Bronchial epithelial cell (primary cell): ENCODE measurements around the gene PLD5. TPM values are rescaled to one million over a fixed set of nuclear protein-coding genes. Genes with fewer than 3 reads are reported as not detected.
A peak's percentile ranks its signal among the peaks of the same experiment; 100 is the strongest.

Source experiments
- DNase-seq: peaks from one replicate; pipeline ENCODE4 v3.0.0-alpha.2; 2010; ENCODE audit warnings: low read depth
- FAIRE-seq: peaks from 2 replicates; lab custom pipeline; 2011; peaks lifted over from hg19 to GRCh38; lab: Jason Lieb, UNC
- H3K27me3 ChIP-seq: 2 replicates; pipeline ENCODE4 v1.5.1; 2011; ENCODE audit warnings: low read length; ENCODE audit not compliant: control insufficient read depth, insufficient read depth
- H3K36me3 ChIP-seq: 2 replicates; pipeline ENCODE4 v1.5.1; 2011; ENCODE audit warnings: low read length; ENCODE audit not compliant: control insufficient read depth, insufficient read depth
- H3K4me3 ChIP-seq: 2 replicates; pipeline ENCODE4 v1.5.1; 2011; ENCODE audit warnings: mild to moderate bottlenecking, low read depth, low read length, control low read depth
- total RNA-seq: library from RNA; depleted of rRNA; stranded (reverse); fragments of >200 nt; gene quantifications from 2 replicates; pipeline ENCODE4 v1.2.1, GENCODE V29; 2014
- TF ChIP-seq, protein P1 (sequence below): IDR thresholded peaks from 2 replicates; pipeline ENCODE4 v1.5.1; 2011; ENCODE audit warnings: mild to moderate bottlenecking, moderate library complexity, low read length, control low read depth, inconsistent platforms; ENCODE audit not compliant: insufficient read depth, severe bottlenecking

PLD5 gene
- total RNA-seq, 1 donor from 2014 or later: under 0.01 TPM

DNA sequence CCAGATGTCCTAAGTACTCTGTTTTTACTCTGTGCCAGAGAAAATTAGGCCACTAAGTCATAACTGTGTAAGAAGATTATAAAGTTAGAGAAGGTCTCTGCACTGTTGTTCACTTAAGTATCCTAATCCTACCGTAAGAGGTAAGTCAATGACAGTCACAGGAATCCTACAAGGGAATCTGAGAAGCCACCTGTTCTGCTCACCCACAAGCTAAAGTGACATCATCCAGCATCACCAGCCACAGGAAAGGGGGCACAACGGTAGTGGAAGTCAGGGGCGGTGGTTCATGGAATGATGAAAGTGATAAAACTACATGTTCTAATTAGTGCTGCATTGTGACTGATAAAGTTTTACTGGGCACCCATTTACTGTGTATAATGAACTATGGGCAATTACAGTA is 92.7 kb downstream of the PLD5 start:
- Histone ChIP-seq H3K36me3 (no peaks in the 10 kb centered on the region), H3K4me3 (no peak overlapping the region), H3K27me3 (no peaks in the 10 kb centered on the region)
- DNase-seq (no peak), FAIRE-seq (no peak)
- TF ChIP-seq, protein P1, sequence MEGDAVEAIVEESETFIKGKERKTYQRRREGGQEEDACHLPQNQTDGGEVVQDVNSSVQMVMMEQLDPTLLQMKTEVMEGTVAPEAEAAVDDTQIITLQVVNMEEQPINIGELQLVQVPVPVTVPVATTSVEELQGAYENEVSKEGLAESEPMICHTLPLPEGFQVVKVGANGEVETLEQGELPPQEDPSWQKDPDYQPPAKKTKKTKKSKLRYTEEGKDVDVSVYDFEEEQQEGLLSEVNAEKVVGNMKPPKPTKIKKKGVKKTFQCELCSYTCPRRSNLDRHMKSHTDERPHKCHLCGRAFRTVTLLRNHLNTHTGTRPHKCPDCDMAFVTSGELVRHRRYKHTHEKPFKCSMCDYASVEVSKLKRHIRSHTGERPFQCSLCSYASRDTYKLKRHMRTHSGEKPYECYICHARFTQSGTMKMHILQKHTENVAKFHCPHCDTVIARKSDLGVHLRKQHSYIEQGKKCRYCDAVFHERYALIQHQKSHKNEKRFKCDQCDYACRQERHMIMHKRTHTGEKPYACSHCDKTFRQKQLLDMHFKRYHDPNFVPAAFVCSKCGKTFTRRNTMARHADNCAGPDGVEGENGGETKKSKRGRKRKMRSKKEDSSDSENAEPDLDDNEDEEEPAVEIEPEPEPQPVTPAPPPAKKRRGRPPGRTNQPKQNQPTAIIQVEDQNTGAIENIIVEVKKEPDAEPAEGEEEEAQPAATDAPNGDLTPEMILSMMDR: no peak

DNA sequence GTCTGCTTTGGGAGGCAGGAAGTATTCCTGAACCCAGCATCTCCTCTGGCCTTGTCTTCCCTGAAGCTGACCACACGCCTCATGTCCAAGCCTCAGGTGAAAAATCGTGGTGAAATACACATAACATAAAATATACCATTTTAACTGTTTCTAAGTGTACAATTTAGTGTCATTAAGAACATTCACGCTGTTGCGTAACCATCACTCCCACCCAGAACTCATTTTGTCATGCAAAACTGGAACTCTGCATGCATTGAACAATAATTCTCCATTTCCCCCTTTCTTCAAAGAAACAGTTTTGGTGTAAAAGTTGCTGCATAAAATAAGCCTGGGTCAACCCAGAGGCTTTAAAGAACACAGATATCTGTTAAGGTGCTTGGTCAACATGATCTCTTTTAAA is 93.5 kb downstream of the PLD5 start:
- FAIRE-seq: no peak
- TF ChIP-seq, protein P1: no peak
- no peak overlapping the region for H3K4me3 ChIP-seq
- H3K36me3 ChIP-seq: no peaks in the 10 kb centered on the region
- H3K27me3 ChIP-seq: no peaks in the 10 kb centered on the region
- DNase-seq: no peak

DNA sequence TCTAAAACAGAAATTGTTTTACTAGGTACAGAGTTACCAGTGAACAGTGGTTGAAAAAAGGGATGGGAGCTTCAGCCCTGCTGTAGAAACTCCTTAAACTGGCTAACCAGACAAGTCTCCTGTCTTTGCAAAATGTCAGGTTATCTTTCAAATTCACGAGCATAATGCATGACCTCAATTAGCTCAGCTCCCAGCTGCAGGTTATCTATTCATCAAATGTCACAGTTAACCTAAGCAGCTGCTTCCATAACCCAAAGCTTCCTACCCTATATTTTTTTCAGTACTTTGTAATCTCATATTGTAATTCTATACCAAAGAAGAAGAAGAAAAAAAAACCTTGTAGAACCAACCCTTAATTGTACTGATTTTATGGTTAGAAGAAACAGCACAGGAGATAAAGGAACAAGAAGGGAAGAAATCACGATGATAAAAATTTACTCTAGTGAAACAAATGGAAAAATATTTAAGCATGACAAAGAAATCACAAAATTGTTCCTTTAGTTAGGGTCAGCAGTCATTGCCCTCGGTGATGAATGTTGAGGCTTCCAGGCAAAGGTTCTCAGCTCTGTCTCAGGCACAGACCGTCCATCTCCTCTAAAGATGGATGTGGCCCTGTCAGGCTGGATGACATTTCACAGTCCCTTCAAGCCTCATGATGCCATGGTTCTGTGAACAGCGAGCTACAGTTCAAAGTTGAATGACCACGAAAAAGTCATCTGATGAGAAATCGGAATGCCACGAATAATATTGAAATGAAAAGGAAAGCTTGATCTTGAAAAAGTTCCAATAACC is 95.9 kb downstream of the PLD5 start:
- no peak for DNase-seq
- no peak for FAIRE-seq
- TF ChIP-seq, protein P1: no peak

DNA sequence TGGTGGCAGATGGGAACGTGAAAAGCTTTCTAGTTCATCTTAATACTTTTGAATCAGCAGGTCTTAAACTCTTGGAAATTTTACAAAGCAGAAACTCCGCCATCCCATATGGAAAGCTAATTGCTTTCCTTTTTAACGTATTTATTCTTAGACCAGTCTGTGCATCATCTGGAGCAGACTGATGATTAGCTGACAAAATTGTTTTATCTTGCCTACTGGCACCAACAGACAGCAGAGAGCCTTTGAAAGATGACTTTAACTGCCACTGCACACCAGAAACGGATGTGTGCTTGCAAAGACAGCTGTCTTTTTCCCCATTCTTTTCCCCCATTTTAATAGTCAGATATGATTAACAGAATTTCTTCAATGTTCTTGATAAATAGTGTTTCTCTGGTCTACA is 97.0 kb downstream of the PLD5 start:
- H3K27me3 ChIP-seq: no peaks in the 10 kb centered on the region
- no peak for FAIRE-seq
- H3K36me3 ChIP-seq: no peaks in the 10 kb centered on the region
- TF ChIP-seq, protein P1: no peak
- no peak for DNase-seq
- no peak overlapping the region for H3K4me3 ChIP-seq

More for the DNA sequence above, 95.9 kb downstream of the PLD5 start:
- Histone ChIP-seq H3K36me3 (no peaks in the 10 kb centered on the region), H3K4me3 (no peak overlapping the region), H3K27me3 (no peaks in the 10 kb centered on the region)

DNA sequence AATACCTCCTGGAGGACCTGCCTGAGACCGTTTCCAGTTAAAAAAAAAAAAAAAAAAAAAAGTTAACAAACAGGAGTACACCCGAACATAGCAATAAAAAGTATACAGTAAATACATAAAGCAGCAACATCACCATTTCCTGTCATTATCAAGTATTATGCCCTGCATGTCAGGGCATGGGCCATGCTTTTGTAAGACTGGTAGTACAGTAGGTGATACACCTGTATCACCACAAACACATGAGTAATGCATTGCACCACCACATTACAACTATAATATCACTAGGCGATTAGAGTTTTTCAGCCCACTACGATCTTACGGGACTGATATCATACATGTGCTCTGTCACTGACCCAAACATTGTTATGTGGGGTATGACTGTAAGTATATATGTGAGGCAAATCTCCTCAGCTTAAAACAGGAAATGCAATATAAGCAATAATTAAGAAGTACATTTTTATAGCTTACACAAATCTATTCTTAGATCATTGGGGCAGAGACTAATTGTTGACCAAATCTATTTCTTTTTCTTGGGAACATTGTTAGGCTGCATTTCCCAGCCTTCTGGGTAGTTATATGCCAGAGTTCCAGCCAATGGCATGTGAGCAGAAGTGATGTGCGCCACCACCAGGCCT is 98.1 kb downstream of the PLD5 start:
- H3K36me3 ChIP-seq: no peaks in the 10 kb centered on the region
- FAIRE-seq (no peak), DNase-seq (peak; percentile 79)
- TF ChIP-seq, protein P1: no peak
- H3K4me3 ChIP-seq: no peak overlapping the region
- H3K27me3 ChIP-seq: no peaks in the 10 kb centered on the region
